NCI-H510A treated with DMSO at 0.1 percent for 48 hours (cell line): Measurements from ENCODE around the gene COX7A2.
A peak's percentile ranks its signal among the peaks of the same experiment; 100 is the strongest.

Experiments
- DNase-seq: peaks from one replicate; lab custom pipeline; 2025; lab: John Stamatoyannopoulos, UW

The COX7A2 gene

DNA sequence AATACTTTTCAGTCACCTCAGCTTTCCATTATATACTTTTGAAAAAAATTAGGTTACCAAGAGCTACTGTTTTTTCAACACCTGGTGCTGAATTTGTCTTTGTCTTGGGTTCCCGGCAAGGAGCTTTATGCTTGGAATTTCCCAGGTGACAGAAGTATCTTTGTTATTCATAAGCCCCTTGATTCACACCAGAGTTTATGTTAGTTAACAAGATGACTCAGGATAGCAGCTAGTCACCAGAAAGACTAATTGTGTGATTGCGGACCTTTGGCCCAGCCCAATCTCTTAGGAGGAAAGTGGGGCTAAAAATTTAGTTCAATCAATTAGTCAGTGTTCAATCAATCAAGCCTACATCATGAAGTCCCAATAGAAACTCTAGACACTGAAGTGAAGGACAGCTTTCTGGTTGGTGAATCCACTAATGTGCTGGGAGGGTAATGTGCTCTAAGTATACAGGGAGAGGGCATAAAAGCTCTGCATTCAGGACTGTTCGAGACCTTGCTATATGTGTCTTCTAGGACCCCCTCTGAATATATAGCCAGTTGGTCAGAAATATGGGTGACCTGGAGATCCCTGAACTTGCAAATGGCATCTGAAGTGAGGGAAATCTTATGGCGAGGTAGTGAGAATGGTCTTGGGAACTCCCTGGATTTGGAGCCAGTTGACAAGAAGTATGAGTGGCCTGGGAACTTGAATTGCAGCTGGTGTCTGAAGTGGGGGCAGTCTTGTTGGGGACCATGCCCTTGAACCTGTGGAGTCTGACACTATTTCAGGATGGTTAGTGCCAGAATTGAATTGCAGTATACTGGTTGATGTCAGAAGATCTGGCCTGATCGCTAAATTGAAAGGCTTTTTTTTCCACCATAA, 24.8 kb upstream of the COX7A2 start:
- DNase-seq, result no peak

DNA sequence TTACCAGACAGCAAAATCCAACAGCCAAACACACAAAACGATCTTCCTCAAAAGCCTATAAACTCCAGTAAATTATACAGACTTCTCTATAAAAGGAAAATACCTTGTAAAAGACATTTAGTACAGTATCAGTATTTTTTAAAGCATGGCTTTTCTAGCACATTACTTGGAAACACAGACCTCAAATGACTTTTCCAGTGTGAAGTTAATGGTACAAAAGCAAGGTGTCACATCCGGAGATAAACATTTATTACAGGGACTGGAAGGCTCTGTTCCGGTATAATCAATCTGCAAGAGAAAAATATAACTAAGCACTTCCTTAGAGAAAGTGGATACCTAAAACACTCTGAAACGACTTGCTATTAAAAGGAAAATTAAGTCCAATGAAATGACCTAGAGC, 23.9 kb upstream of the COX7A2 start:
- DNase-seq, result no peak

DNA sequence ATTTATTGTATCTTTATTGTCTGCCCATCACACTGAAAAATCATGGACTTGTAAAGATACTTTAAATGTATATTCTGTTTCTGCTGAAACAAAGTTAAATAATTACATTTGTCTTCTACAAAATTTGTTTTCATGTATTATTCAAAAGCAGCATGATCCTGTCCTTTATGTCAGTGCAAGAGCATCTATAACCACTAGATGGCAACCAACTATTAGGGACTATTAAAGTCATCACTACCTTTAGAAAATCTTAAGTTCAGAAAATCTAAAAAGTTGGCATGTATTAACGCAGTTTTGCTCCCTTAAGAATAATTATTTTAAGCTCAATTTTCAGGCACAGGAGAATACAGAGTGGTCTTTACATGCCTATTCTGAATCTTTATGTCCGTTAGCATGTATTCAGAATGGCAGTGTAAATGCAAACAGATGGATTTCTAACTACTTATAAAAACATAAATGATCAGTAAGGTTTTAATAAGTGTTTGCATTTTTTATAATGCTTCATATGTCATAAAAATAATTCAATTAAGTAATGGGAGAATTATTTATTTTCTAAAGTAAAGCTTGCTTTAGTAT, 23.2 kb upstream of the COX7A2 start:
- DNase-seq, result peak; percentile 15

DNA sequence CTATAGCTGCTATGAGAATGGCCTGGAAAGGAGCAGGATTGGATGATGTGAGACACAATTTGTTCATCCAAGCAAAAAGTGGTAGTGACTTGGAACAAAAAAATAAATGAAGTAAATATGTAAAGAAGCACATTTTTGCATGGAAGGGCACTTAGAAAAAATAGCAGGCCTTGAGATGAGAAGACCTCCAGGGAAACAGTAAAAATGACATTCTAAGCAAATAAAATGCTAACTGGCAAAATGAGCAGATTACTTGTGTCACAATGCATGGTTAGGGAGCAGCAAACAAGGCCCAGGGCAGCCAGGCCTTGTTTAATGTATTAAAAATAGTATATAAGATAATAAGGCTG, 19.8 kb upstream of the COX7A2 start:
- DNase-seq, result no peak

DNA sequence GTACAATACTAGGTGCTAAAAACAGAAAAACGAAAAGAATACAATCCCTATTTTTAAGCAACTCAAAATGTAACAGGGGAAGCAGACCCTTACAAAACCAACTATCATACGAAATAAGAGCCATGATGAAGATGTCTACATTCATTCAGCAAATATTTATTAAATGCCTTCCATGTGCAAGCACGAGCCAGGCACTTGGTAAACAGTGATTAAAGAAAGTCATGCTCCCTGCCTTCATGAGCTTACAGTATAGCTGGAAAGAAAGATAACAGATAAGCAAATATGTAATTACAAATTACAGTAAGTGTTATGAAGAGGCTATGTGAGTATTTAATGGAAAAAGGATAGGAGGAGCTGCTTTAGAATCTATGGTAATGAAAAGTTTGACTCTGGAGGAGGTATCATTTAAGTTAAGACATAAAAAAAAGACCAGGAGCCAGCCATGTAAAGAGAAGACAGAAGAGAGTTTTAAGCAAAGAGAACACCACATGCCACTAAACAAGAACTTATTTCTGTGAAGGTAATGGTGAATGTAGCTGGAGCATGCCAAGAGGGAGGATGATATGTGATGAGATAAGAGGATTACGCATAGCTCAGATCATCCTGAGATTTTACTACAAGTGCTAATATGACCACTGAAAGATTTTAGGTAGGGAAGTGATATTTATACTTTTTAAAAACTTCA, 19.3 kb upstream of the COX7A2 start:
- DNase-seq, result no peak

DNA sequence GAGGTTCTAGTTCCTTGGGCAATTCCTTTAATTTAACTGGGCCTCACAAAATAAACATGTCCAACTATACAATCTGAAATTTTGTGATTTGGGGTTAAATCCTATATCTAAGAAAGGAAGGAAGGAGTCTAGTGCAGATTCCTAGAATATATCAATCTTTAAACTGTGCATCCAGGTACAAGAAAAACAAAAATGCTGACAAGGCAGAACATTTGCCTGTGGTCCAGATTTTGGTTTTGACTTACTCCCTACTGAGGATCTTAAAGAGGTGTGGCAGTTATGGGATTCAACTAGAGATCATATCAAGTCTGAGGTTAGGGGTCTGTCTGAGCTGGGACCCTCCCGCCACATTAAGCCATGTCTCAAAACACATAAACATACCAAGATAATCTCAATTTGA, 17.7 kb upstream of the COX7A2 start:
- DNase-seq, result no peak

DNA sequence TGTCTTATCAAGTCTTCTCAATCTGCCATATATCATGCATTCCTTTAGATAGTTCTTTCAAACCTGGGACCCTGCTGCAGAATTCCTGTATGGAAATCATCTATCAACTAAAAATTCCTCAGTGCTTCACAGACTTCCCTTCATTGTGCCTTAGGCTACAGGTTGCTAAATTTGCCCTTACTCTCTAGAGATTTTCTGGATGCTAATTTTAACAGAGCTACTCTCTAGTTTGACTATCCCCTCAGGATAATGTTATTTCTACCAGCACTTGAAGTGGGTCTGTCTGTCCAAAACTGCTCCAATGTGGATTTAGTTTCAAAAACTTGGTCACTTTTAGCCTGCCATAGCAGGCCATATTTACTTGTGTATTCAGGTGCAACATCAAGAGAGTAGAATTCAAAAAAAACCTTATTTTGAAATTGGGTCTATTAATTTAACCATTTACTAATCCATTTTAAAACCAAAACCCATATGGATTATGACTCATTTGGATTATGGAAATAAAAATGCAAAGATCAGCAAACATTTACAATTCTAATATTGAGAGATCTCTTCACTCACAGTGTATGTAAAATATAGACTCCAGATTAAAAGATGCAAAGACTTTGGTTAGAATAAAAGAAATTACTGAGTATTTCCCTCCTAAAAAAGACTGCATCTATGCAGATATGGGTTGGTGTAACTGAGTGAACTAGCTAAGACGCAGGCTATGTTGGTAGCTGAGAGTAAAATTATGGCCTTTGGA, 13.9 kb upstream of the COX7A2 start:
- no peak for DNase-seq

DNA sequence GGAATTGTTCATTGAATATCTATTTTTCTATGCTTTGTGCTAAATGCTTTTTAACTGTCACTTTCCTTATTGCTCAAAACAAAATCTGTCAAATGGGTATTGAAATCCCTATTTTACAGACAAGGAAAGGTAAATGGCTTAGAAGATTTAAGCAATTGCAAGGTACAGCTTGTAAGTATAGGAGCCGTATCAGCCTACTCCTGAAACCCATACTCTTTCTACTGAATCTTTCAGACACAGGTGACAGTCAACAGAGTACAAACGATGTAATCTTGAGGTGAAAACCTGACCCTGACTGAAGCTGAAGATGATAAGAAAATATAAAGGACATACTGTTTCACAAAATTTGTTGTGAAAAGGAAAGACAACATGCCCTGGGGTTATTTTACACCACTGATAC, 7.0 kb upstream of the COX7A2 start:
- DNase-seq, result no peak

DNA sequence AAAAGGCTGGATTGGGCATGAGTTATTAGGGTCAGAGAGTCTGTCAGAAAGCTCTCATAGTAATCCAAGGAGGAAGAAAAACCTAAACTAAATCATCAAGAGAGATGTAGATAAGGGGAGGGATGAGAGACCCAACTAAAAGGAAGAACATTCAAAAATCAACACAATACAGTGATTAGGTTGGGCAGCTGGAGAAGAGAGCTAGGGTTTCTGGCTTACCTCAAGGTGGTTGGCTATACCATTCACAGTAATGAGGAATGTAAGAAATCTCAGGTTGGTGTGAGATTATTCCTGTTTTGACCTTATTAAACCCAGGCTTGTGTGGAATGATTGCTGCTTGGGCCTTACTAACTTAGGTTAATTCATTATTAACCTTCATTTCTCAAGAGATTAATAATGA, 6.2 kb upstream of the COX7A2 start:
- DNase-seq, result no peak

DNA sequence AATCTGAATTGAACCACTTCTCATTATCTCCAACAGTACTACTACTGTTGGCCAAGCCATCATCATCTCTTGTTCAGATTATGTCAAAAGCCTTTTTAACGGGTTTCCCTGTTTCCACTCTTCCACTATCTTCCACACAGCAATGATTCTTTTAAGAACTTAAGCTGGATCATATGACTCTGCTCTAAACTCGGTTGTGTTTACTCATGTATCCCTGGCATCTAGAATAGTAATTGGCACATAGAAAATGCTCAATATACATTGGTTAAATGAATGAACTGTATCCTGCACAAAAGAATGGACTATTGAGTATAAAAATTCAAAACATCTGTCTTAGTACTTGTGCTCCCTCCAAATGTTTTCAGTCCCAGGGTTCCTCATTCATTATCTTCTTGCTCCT, 2.8 kb upstream of the COX7A2 start:
- DNase-seq, result no peak

DNA sequence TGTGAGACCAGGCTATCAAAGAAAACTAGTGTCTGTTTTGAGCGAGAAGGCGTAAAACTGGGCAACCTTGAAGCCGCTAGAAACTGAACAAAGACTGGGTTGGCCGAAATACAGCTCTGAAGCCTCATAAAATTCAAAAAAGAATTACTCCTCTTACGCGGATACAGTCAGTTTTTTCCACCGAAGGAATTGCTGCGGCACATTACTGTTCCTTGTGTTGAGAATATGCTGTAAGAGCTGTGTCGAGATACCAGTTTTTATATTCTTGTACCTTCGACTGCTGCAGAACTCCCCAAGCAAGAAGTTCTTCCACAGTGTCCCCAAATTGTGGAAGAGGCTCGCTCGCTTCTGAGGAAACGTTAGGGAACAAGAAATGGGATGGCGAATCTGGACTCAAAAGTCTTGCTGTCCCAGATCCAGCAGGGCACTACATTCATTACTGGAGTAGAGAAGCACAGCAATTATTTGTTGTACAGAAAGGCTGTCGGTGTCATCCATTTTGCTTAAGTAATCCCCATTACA, 523 bp upstream of the COX7A2 start:
- peak; percentile 14 for DNase-seq

DNA sequence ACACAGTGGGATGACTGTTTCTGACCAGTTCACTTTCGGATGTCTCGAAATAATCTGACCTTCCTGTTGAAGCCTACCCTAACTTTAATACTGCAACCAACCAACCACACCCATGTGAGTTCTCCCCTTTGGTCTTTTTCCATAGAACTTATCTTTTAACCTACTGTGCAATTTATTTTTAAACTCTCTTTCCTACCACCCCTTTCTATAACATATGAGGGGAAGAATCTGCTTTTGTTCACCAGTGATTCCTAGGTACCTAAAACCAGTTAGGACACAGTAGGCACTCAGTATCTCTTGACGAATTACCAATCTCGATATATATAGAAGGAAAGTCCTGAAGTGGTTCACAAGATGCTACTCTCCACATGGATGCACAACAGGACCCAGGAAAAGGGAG, 7.0 kb downstream of the COX7A2 start:
- no peak for DNase-seq

DNA sequence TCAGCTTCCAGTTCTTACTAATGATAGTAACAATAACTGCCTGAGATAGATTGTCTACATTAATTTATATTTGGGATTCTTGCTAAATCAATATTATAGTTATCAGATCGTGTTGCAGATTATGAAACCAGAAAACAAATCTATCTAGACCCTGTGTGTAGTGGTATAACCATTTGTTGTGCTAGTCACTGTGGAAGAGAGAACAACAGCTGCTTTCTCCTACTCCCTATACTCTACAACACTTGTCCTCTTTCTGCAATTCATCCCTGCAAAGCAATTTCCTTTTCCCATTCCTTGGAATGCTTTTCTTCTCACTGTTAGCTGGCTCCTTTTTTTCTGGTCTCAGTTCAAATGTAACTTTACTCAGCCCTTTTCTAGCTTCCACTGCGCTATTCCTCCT, 8.3 kb downstream of the COX7A2 start:
- DNase-seq, result no peak

DNA sequence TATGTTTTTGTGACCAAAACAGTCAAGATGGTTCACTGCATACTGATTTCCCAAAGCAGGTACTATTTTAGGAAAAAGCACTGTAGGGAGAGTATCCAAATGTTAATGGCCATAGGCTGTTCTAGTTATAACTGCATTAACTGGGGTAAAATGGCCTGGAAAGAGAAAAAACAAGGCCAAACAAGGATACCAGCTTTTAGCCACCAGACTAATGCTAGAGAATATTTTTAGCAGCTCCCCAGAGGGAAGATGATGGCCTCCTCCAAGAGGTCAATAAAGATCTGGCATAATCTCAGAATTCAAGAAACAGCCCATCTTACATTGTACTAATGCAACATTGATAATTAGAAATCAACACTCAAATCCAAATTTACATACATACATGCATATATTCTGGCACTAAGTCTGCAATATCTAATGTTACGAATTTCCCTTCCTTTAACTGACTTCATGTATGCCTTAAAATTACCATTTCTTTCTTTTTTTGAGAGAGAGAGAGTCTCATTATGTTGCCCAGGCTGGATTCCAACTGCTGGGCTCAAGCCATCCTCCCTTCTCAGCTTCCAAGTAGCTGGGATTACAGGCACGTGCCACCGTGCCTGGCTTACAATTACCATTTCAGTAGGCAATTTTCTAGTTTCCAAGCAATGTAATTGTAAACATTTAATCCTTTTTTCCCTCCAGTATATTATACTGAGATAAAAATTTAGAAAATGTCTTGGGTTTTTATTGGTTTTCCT, 9.3 kb downstream of the COX7A2 start:
- no peak for DNase-seq

DNA sequence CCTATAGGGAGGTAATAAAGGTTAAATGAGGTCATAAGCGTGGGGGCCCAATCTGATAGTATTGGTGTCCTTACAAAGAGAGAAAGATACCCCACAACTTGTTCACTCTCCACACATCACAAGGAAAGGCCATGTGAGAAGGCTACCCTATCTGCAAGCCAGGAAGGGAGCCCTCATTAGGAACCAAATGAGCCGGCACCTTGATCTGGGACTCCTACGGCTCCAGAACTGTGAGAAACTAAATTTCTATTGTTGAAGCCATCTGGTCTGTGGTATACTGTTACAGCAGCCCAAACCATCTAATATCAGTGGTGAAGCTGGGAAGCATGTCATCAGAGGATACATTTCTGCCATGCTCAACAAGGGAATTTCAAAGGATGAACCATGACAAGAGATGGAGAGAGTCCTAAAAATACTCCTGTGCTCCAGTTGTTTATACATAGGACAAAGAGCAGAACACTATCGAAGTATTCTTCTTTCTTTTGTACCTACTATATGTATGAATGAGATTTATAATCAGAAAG, 10.4 kb downstream of the COX7A2 start:
- DNase-seq, result no peak

DNA sequence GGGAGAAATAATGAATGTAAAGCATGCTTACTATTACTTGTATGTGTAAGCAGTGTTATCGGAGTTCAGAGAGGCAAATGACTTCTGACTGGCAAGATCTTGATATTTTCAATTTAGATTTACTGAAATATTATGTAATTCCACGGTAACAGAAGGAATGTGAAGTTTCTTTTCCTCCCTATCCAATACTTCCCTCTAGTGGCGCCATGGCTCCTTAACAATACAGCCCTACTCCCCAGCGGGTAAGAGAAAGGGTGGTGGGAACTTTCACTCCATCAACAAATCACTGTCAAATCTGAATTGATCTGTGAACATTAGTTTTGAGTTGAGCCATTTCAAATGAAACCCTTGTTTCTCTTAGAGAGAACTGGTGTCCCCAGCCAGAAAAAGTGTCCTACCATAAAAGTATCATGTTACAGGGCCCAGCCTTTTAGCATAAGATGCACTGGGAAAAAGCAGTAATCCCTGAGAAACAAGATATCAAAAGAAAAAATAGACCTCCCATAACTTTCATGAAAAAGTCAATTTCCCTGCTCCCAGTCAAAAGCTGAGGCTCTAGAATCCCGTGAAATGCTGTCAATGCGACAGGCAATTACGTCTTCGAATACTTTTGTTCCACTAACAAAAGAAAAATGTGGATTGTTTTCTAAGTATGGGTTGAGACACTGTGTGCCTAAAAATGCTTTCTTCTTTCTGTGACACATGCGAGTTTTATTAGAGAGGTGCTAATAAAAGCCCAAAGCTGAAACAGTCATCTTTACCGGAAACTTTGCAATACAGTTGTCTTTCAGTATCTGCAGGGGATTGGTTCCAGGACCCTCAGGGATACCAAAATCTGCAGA, 12.9 kb downstream of the COX7A2 start:
- DNase-seq, result no peak

DNA sequence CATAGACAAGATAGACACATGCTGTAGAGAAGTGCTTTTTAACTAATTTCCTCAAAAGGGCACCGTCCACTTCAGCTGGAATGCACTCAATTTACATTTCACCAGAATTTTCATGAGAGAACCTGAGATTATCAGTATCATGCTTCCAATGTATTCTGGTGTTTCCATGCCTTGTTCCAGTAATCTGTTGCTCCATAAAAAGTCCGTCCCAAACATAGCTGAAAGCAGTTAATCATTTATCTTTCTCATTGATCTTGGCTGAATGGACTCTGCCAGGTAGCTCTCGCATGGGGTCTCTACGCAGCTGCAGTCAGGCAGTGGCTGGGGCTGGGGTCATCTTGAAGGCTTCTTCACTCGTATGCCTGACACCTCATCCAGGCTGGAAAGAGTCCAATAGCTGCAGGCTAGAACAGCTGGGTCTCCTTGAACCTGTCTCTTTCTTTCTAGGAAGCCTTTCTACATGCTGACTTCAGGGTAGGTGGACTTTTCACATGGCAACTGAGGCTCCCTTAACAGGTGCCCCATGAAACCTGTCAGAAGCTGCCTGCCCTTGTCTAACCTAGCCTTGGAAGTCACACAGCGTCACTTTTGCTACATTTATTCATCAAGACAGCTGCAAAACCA, 19.2 kb downstream of the COX7A2 start:
- no peak for DNase-seq

DNA sequence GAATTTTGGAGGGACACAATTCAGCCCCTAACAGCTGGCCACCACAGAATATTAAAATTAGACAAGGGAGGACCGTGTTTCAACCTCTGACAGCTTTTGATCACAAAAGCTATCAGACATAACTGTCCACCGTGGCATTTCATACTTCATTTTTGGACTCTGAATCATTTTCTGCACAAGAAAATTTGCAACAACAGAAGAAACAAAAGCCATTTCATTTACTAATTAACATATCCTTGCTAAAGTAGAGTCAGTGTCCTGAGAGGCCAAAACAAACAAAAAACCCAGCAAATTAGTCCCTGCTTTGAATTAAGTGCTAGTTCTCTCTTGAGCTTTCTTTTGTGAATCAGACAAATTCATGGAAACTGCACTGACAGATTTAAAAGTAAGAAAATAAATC, 20.2 kb downstream of the COX7A2 start:
- no peak for DNase-seq

DNA sequence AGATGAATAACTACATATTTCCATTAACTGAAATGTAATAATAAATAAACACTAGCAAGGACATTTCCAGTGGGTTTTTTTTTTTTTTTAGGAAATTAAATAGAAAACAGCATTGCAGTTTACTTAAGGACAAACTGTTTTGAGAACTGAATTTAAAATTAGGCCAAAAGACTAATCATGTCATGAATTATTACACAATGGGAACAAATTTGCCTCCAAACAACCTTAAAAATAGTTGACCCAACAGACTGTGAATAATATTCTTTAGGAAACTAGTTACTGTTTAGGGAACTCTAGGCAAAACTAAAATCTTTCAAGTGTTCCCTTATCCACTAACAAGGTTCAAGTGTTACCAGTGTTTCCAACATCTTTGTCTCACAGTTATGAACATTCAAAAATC, 21.3 kb downstream of the COX7A2 start:
- DNase-seq, result no peak

DNA sequence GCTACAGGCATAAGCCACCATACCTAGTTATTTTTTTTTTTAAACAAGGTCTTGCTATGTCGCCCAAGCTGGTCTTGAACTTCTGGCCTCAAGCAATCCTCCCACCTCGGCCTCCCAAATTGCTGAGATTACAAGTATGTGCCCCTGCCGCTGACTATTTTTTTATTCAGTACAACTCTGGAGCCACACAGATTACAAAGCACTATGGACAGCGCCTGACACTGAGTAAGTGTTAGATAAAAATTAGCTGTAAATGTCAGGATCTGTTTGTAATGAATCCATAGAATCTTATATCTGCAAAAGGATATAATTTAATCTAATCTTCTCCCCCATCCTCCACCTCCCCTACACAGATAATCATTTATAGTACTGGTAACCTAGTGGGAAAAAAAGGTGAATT, 22.5 kb downstream of the COX7A2 start:
- no peak for DNase-seq
